GM21423 (cell line): ENCODE results near the gene TUBGCP5.
"Not testable (repeated sequence)": the region's sequence is repeated elsewhere in the genome, so short reads cannot be mapped to it uniquely, and the experiment has no call there.

Source experiments
- ATAC-seq: cut with Tn5 transposase; IDR thresholded peaks from one replicate; pipeline ENCODE4 v1.9.1; 2021; ENCODE audit warnings: mild to moderate bottlenecking, moderate library complexity; ENCODE audit not compliant: unreplicated experiment

The TUBGCP5 gene

DNA sequence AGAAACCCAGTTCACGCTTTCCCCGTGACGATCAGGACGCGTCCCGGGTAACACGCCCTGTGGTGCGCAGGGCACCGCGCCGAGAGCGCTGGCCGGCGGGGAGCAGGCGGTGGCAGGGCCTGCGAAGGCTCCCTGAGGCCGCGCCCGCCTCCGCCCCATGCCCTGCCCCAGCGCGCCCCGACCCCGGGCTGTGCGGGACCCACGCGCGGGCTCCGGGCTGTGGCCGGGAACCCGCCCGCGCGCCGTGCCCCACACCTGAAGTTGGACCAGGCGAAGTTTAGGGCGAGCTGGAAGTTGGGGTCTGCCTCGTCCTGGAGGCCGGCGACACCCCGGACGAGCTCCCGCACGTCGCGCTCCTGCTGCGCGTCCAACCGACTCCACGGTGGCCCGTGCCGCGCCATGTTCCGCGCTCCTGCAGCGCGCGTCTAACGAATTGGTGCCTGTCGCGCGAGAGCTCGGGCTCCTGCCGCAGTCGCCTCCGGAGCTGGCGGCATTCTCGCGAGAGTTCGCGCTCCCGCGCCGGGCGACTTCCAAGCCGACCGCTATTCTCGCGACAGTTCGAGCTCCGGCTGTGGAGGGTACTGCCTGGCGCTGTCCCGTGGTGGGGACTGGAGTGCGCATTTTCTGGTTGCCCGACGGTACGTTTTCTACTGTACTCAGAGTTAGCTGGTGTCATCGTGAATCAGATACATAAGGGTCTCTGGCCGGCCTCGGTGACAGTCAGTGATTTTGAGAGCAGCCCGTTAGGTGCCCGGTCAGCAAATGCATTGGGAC, at the start of gene TUBGCP5:
TSS of gene TUBGCP5 (minus strand) at position 427 of the 774 bp plus-strand sequence. CDS start at position 401, 26 bp downstream.
- ATAC-seq: peak; percentile 96

DNA sequence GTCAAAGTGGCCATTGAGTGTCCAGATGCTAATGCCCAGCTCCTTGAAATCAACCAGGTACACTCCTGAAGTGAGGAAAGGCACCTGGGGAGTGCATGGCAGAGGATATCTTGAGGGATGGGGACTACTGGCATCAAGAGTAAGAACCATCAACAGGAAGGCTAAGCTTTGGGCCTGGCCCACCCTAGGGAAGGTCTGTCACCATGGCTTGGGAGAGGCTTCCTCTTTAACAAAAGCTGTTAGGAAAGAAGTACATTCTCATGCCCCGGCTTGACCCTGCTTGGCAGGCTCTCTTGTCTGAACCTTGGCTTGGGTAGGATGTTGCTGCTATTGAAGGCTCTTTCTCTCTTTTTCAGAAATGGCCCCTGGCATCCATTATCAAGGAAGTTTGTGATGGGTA, 43.7 kb upstream of the TUBGCP5 start:
- ATAC-seq: no peak

DNA sequence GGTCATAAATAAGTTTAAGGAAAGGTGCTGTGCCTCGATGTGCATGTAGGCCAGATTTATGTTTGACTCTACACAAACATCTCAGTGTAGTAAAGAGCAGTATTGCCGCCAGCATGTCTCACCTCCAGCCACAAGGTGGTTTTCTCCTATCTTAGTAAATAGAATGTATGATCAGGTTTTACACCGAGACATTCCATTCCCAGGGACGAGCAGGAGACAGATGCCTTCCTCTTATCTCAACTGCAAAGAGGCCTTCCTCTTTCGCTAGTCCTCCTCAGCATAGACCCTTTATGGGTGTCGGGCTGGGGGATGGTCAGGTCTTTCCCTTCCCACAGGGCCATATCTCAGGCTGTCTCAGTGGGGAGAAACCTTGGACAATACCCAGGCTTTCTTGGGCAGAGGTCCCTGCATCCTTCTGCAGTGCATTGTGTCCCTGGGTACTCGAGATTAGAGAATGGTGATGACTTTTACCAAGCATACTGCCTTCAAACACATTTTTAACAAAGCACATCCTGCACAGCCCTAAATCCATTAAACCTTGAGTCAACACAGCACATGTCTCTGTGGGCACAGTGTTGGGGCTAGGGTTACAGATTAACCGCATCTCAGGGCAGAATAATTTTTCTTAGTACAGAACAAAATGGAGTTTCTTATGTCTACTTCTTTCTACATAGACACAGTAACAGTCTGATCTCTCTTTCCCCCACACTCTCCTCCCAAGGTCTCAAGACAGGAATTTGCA, 42.8 kb upstream of the TUBGCP5 start:
- ATAC-seq: not testable (repeated sequence)

DNA sequence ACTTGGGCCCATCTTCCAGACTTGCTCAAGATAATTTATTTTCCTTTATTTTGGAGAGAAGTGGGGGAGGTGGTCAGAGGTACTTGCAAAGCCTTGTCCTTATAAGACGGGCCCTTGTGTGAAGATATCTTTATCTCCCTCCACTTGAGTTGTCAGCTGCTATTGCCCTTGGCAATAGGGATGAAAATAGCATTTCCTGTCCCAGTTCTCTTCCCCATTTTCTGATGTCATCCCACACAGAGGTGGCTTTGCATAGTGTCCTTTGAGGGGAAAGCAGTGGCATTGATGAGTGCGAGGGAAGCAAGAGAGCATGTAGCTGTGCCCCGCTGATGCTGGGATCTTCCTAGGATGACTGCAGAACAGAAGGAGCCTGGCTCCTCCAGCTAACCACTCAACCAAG, 41.9 kb upstream of the TUBGCP5 start:
- no peak for ATAC-seq

DNA sequence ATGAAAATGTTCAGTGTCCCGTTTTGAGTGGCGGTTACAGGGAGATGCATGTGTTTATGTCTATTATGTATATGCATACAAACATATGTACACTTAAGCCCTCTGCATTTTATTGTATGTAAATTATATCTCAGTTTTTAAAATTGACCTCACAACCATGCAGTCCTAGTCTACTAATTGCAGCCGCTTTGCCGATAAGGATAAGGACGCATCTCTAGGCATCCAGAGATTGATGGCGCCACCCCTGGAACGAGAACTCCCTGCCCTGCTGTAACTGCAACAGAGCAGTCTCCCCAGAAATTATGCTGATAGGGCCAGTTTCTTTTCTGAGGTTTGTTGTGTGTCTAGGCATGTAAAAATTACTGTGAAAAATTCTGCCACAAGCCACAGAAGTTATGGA, 40.4 kb upstream of the TUBGCP5 start:
- ATAC-seq: no peak

DNA sequence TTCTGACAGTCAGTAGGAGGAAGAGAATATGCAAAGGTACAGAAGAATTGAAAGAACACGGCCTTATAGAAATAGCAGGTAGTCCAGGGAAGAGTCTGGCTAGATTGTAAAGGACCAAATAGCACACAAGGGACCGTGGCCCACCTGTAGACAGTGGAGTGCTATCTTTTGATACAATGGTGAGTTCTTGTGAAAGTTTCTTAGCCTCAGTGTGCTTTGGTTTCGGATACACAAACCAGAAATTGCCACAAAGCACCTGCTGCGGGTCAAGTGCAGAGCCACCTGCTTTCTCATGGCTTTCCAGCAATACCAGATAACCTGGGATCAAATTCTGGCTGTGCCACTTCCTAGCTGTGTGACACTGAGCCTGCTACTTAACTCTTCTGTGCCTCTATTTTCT, 36.6 kb upstream of the TUBGCP5 start:
- ATAC-seq: no peak

DNA sequence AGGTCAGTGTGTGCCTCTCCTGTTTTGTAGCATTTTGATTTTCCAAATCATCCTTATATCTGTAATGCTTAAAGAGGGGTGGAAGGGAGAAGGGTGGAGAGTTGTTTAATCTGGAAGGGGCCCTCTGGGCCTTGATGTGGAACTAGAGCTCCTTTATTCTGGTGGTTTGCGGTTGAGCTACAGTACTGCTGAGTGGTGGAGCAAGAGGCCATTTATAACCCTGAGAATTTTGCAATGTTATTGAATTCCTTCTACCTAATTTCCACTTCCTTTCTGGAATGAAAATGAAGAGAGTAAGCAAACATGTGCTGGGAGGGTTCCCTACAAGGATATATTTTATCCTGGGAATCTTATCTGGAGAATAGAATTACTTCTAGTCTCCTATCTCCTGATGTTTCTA, 35.3 kb upstream of the TUBGCP5 start:
- no peak for ATAC-seq

DNA sequence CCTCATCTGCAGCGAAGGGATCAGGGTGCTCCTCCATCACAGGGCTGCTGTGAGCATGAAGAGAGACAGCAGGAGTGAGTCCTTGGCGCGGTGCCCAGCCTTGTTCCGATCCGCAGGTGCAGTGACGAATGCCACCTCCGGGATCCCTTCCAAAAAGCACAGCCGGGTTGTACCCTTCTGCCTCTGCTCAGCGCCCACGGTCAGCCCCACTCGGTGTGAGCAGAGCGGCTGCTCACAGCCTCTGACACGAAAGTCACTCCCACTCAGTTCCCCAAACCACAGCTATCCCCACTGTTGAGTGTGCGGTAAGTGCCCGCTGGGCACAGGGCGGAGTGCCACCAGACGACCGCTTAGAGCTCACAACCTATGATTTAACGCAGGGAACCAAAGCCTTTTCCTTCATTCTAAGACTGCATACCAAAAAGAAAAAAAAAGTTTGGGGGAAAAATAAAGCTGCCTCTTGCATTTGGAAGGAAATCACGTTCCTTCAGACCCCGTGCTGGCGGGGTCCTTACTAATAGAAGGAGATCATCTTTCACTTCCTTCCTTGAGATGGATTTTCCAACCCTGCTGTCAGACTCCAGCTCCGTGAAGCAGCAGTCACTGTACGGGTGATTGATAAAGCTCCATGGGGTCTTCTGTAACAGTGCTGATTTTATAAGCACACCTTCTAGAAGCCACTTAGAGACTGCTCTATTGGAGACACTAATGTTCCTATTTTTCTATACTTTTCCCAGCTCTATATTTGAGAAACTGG, 34.7 kb upstream of the TUBGCP5 start:
- ATAC-seq: no peak

DNA sequence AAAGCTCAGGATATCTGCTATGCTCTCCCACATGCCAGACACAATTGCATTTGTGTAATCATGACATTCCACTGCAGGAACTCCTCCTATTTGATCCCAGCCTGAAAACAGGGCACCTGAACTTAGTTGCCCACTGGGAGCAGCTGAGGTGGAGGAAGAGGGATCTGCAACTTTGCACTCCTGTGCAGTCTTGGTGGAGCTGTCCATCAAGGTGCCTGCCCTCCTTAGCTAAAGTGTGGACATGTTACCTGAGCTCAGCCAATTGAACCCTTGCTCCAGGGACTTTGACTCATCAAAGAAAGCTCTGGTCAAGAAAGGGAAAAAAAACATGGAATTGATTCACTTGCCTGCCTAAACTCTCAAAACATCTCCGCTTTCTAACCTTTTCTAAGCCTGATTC, 33.3 kb upstream of the TUBGCP5 start:
- ATAC-seq: no peak

DNA sequence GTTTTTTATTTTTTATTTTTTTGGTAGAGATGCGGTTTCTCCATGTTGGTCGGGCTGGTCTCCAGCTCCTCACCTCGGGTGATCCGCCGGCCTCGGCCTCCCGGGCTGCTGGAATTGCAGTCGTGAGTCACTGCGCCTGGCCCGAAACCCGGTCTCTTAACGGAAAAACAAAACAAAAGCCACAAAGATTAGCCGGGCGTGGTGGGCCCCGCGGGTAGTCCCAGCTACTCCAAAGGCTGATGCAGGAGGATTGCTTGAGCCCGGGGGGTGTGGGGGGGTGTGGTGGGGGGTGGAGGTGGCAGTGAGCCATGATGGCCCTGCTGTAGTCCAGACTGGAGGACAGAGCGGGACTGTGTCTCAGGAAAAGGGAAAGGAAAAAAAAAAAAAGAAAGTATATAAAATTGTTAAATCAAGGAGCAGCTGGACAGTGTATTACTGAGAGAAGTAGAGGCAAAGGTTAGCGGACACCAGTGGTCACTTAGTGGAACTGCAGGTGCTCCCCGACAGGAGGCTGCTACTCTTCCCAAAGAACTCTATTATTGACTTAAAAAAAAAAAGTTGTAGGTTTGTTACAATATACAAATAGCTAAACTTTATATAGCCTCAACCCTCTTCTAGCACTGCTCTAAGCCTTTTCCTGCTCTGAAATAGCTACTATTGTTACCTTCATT, 30.3 kb upstream of the TUBGCP5 start:
- no peak for ATAC-seq

DNA sequence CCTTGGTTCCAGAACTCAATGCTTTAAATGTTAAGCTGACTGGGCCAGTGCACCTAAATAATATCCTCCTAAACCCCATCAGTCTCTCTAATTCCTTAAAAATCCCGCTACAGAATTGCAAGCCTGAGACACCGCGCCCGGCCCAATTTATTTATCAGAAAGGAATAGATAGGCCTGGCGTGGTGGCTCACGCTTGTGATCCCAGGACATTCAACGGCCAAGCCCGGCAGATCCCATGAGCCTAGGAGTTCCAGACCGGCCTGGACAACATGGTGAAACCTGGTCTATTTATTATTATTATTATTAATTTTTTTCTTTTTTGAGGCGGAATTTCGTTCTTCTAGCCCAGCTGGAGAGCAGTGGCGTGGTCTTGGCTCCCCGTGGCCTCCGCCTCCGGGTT, 28.0 kb upstream of the TUBGCP5 start:
- ATAC-seq: no peak

DNA sequence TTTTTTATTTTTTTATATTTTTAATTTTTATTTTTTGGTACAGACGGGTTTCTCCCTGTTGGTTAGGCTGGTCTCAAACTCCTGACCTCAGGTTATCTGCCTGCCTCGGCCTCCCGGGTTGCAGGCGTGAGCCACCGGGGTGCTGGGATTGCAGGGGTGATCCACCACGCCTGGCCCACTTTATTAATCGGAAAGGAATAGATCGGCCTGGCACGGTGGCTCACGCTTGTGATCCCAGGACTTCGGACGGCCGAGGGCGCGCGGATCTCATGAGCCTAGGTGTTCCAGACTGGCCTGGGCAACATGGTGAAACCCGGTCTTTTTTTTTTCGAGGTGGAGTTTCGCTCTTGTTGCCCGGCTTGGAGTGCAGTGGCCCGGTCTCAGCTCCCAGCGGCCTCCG, 26.5 kb upstream of the TUBGCP5 start:
- ATAC-seq: no peak

DNA sequence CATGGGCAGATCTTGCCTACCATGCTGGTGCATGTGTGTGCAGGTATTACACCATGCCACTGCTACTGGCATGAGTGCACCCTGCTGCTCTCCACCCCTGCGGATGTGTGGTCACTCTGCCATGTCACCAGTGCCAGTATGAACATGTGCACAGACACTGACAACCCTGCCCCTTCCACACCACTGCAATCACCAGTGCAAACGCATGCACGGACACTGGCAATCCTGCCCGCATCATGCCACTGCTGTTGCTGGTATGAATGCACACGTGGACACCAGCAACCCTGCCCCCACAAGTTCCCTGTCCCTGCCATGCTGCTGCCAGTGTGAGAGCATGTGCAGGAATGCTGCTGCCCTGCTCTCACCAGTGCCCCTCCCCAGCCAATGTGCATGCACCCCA, 24.8 kb upstream of the TUBGCP5 start:
- no peak for ATAC-seq

DNA sequence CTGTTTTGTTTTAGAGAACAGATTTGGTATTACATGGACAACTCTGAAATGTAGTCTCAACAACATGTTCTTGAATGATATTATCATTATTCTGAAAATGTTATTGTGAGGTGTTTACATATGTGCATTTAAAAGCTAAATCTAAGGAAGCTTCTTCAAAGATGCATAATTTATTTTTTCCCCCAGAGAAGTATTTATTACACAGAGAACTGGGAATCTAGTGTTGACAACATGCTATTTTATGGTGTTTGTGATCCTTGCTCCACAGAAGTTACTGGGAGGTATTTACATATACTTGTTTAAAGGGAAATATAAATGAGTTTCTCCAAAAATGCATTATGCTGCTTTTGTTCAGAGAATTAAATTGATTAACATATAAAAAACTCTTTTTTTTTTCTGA, 18.3 kb upstream of the TUBGCP5 start:
- no peak for ATAC-seq

DNA sequence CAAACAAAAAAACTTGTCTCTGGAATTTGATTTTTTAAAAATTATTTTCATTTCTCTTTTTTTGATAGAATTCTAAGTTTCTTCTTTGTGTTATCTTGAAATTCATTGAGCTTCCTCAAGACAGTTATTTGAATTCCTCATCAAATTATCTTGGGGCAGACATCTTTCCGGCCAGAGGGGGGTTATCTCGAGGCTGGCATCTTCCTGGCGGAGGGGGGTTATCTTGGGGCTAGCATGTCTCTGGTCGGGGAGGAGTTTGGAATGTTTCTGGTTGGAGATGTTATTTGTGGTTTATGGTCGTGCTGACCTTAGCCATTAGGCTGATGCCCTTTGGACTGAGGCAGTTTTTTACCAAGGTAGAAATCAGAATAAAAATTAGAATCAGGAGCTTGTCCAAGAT, 15.9 kb upstream of the TUBGCP5 start:
- ATAC-seq: no peak

DNA sequence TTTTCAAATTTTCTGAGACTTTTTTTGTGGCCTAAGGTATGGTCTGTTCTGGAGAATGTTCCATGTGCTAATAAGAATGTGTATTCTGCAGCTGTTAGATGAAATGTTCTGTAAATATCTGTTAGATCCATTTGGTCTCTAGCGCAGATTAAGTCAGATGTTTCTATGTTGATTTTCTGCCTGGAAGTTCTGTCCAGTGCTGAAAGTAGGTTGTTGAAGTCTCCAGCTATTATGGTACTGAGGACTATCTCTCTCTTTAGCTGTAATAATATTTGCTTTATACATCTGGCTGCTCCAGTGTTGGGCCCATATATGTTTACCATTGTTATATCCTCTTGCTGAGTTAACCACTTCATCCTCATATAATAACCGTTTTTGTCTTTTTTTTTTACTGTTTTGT, 13.2 kb upstream of the TUBGCP5 start:
- ATAC-seq: no peak

DNA sequence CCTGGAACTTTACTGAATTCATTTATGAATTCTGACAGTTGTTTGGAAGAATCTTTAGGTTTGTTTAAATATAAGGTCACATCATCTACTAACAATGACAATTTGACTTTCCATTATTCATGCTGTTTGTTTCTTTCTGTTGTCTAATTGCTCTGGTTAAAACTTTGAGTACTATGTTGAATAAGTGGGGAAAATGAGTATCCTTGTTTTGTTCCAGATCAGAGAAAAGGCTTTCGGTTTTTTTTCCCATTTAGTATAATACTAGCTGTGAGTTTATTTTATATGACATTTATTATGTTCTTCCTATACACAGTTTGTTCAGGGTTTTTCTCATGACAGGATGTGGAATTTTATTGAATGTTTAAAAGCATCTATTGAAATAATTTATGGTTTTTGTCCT, 11.3 kb upstream of the TUBGCP5 start:
- ATAC-seq: no peak

DNA sequence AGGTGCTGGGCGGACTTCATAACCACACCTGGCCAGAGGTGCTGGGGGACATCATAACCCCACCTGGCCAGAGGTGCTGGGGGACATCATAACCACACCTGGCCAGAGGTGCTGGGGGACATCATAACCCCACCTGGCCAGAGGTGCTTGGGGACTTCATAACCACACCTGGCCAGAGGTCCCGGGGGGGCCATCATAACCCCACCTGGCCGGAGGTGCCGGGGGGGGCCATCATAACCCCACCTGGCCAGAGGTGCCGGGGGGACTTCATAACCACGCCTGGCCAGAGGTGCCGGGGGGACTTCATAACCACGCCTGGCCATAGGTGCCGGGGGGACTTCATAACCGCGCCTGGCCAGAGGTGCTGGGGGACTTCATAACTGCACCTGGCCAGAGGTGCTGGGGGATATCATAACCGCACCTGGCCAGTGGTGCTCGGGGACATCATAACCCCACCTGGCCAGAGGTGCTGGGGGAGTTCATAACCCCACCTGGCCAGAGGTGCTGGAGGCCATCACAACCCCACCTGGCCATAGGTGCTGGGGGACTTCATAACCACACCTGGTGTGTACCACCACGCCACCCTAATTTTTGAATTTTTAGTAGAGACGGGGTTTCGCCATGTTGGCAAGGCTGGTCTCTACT, 10.7 kb upstream of the TUBGCP5 start:
- no peak for ATAC-seq

DNA sequence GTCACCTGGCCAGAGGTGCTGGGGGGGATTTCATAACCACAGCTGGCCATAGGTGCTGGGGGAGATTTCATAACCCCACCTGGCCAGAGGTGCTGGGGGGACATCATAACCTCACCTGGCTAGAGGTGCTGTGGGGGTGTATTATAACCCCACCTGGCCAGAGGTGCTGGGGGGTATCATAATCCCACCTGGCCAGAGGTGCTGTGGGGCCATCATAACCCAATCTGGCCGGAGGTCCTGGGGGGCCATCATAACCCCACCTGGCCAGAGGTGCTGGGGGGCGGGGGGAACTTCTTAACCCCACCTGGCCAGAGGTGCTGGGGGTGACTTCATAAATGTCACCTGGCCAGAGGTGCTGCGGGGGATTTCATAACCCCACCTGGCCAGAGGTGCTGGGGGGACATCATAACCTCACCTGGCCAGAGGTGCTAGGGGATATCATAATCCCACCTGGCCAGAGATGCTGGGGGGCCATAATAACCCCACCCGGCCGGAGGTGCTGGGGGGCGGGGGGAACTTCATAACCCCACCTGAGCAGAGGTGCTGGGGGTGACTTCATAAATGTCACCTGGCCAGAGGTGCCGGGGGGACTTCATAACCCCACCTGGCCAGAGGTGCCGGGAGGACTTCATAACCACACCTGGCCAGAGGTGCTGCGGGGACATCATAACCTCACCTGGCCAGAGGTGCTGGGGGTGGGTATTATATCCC, 9.4 kb upstream of the TUBGCP5 start:
- ATAC-seq: not testable (repeated sequence)

DNA sequence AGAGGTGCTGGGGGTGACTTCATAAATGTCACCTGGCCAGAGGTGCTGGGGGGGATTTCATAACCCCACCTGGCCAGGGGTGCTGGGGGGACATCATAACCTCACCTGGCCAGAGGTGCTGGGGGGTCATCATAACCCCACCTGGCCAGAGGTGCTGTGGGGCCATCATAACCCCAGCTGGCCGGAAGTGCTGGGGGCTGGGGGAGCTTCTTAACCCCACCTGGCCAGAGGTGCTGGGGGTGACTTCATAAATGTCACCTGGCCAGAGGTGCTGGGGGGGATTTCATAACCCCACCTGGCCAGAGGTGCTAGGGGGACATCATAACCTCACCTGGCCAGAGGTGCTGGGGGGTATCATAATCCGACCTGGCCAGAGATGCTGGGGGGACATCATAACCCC, 4.6 kb upstream of the TUBGCP5 start:
- ATAC-seq: not testable (repeated sequence)
